ENCODE results near the gene TAS2R40. TPM values are rescaled to one million over a fixed set of nuclear protein-coding genes. Genes with fewer than 3 reads are reported as not detected.

TAS2R40 gene
- total RNA-seq, 1 donor from 2014 or later, result not detected

DNA sequence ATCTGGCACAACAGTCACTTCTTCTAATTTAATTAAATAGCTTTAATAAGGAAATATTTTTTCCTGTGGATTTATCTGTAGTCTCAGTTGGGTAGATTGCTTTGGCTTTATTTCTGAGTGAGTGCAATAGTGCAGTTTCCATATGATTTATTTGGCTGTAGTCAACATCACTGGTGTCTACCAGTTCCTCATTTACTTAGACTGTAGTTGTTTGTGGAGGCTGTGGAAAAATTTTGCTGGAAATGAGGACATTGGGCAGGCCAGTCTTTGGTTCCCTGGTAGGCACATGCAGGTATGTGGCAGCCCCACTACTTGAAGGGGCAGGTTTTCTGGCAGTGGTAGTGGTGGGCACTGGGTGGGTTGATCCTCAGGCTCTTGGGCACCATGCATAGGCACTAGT, 15.5 kb downstream of the TAS2R40 start:
- Histone ChIP-seq H4K20me1 (ENCODE audit: low read depth) (no peaks in the 10 kb centered on the region), H3K4me2 (no peak overlapping the region), H3K4me3 (no peak overlapping the region), H3K27ac (no peak overlapping the region), H3K4me1 (no peaks in the 10 kb centered on the region), H3K27me3 (peaks cover 30% of the 10 kb centered on the region), H3K9ac (no peak overlapping the region), H2AFZ (replicated peaks) (no peak overlapping the region), H3K79me2 (ENCODE audit: low read depth) (no peaks in the 10 kb centered on the region), H3F3A (ENCODE audit: low read depth) (no peaks in the 10 kb centered on the region), H3K9me3 (ENCODE audit: low read depth) (peaks cover 10% of the 10 kb centered on the region), H3K36me3 (no peaks in the 10 kb centered on the region)
- H3K9me3 Mint-ChIP-seq, result peaks cover 11% of the 10 kb centered on the region
- no peak overlapping the region for H3K4me3 Mint-ChIP-seq
- H3K4me1 Mint-ChIP-seq, result peaks cover 5% of the 10 kb centered on the region
- no peaks in the 10 kb centered on the region for H3K36me3 Mint-ChIP-seq
- no peak for TF ChIP-seq EZH2phosphoT487 (IDR thresholded peaks at IDR 0.05)
- TF ChIP-seq, protein P1, sequence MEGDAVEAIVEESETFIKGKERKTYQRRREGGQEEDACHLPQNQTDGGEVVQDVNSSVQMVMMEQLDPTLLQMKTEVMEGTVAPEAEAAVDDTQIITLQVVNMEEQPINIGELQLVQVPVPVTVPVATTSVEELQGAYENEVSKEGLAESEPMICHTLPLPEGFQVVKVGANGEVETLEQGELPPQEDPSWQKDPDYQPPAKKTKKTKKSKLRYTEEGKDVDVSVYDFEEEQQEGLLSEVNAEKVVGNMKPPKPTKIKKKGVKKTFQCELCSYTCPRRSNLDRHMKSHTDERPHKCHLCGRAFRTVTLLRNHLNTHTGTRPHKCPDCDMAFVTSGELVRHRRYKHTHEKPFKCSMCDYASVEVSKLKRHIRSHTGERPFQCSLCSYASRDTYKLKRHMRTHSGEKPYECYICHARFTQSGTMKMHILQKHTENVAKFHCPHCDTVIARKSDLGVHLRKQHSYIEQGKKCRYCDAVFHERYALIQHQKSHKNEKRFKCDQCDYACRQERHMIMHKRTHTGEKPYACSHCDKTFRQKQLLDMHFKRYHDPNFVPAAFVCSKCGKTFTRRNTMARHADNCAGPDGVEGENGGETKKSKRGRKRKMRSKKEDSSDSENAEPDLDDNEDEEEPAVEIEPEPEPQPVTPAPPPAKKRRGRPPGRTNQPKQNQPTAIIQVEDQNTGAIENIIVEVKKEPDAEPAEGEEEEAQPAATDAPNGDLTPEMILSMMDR (IDR thresholded peaks at IDR 0.05), result no peak
- H3K27ac Mint-ChIP-seq, result no peak overlapping the region
- DNase-seq (ENCODE audit: low spot score), result no peak
- no peaks in the 10 kb centered on the region for H3K27me3 Mint-ChIP-seq (ENCODE audit: insufficient read depth, low read depth)

DNA sequence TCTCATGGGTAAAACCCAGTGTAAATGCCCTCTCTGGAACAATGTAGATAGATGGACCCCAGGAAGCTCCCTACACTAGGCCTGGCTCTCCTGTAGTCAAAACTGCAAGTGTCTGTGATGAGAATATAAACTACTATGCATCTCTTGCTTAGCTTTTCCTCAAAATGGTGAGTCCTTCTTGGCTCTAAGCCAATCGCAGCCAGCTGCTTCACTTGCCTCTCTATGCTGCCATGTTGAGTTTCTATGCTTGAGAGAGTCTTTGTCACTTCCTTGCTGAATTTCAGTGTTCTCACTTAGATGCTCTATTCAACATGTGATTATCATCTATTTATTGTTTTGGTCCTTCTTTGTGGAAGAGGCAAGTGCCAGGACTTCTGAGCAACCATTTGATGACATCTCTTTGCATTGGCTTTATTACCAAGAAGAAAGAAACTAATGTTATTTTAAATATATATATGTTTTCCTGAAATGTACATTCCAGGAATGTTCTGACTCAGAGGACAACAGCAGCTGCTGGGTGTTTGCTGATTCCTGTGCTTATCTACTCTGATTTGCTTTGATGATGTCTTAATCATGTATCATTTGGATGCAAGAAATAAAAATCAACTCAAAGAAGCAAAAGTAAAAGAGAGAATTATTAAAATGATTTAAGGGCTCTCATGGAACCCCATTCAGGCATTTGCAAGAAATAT, 16.6 kb downstream of the TAS2R40 start:
- Mint-ChIP-seq H3K36me3 (no peaks in the 10 kb centered on the region), H3K4me3 (no peak overlapping the region), H3K4me1 (peaks cover 9% of the 10 kb centered on the region), H3K27ac (no peak overlapping the region), H3K27me3 (ENCODE audit: insufficient read depth, low read depth) (no peaks in the 10 kb centered on the region), H3K9me3 (peaks cover 11% of the 10 kb centered on the region)
- no peak for DNase-seq (ENCODE audit: low spot score)
- Histone ChIP-seq H3K36me3 (no peaks in the 10 kb centered on the region), H3K4me2 (no peak overlapping the region), H4K20me1 (ENCODE audit: low read depth) (no peaks in the 10 kb centered on the region), H3K27me3 (peaks cover 20% of the 10 kb centered on the region), H3K79me2 (ENCODE audit: low read depth) (no peaks in the 10 kb centered on the region), H3K9me3 (ENCODE audit: low read depth) (peaks cover 10% of the 10 kb centered on the region), H3K4me3 (no peak overlapping the region), H3K27ac (no peak overlapping the region), H3K4me1 (no peaks in the 10 kb centered on the region), H3K9ac (no peak overlapping the region), H2AFZ (replicated peaks) (no peak overlapping the region), H3F3A (ENCODE audit: low read depth) (no peaks in the 10 kb centered on the region)
- TF ChIP-seq EZH2 (IDR thresholded peaks at IDR 0.05) (no peak), EZH2phosphoT487 (IDR thresholded peaks at IDR 0.05) (no peak)
- TF ChIP-seq, protein P1 (IDR thresholded peaks at IDR 0.05), result no peak

DNA sequence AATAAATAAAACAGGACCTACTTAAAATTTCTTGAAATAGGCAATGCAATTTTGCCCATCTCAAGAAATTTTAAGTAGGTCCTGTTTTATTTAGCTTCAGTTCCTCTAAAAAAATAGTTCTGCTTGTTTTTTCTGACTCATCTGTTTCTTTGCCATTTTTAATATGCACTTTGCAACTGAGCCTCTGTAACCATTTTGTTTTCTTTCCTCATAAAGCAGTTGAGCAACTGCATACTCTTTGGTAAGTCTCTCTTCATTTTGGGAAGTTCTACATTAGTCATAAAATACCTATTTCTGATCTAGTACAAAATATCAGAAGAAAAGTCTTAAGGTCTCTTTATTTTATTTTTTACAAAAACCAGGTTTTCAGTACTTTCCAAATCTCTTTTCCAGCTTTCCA, 18.0 kb downstream of the TAS2R40 start:
- no peaks in the 10 kb centered on the region for H3K36me3 ChIP-seq
- H3K27me3 ChIP-seq, result peaks cover 27% of the 10 kb centered on the region
- no peaks in the 10 kb centered on the region for H3K79me2 ChIP-seq (ENCODE audit: low read depth)
- TF ChIP-seq EZH2phosphoT487 (IDR thresholded peaks at IDR 0.05) (no peak), EZH2 (IDR thresholded peaks at IDR 0.05) (no peak)
- TF ChIP-seq, protein P1 (IDR thresholded peaks at IDR 0.05), result no peak
- Mint-ChIP-seq H3K4me1 (peaks cover 16% of the 10 kb centered on the region), H3K27me3 (ENCODE audit: insufficient read depth, low read depth) (no peaks in the 10 kb centered on the region), H3K9me3 (peaks cover 11% of the 10 kb centered on the region), H3K36me3 (no peaks in the 10 kb centered on the region), H3K4me3 (no peak overlapping the region), H3K27ac (no peak overlapping the region)
- H3F3A ChIP-seq (ENCODE audit: low read depth), result no peaks in the 10 kb centered on the region
- H4K20me1 ChIP-seq (ENCODE audit: low read depth), result no peaks in the 10 kb centered on the region
- H2AFZ ChIP-seq (replicated peaks), result no peak overlapping the region
- H3K4me1 ChIP-seq, result no peaks in the 10 kb centered on the region
- H3K27ac ChIP-seq, result no peak overlapping the region
- no peak for DNase-seq (ENCODE audit: low spot score)
- peaks cover 10% of the 10 kb centered on the region for H3K9me3 ChIP-seq (ENCODE audit: low read depth)
- H3K4me2 ChIP-seq, result no peak overlapping the region
- no peak overlapping the region for H3K4me3 ChIP-seq
- no peak overlapping the region for H3K9ac ChIP-seq

All from neural progenitor cell (in vitro differentiated cells).